Activated T-helper 1 cell treated with Interleukin-2 at 50 U/mL for 16 hours (primary cell): Measurements from ENCODE around the gene NUDCD3.
"Not testable (repeated sequence)": the region's sequence is repeated elsewhere in the genome, so short reads cannot be mapped to it uniquely, and the experiment has no call there.

Experiments used
- DNase-seq: peaks from one replicate; pipeline ENCODE4 v3.0.0-alpha.2; 2020; ENCODE audit warnings: low read depth

Gene NUDCD3

DNA sequence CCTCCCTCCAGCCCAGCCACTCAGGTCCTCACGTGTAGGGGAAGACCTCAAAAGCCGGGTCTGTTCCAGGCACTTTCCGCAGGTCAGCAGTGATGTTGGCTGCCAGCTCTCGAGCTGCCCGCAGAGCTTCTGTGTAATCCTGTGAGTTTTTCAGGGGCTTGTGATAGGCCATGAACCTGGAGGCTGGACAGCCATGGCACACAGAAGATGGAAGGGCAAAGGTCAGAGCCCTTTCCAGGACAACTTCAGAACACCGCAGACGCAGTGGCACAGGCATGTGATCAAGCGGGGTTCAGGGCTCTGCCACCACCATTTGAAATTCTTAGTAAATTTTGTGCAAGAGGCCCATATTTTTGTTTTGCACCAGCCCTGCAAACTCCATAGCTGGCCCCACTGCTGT lies 26.7 kb upstream of the NUDCD3 start:
- no peak for DNase-seq

GRCh38 chr7:44515590-44516268 lies 25.3 kb upstream of the NUDCD3 start:
- no peak for DNase-seq

- no peak for DNase-seq
Observed at GRCh38 chr7:44512736-44513135, 22.3 kb upstream of the NUDCD3 start.

GRCh38 chr7:44511863-44512468 lies 21.5 kb upstream of the NUDCD3 start:
- no peak for DNase-seq

DNA sequence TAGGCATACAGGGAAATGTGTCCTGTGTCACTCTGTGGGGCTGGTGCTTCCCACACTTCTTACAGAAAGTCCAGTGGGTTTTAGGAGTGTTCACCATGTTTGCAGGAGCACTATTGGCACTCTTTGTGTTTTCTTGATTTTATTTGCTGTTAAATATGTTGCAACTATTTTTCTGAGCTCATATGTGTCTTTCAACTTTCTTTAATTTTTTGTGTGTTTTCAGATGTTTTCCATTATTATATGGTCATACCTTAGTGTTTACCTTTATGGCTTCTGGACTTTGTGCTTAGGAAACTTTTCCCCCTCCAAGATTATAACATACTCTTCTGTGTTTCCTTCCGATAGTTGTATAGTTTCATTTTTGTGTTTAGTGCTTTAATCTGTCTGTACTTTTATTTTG lies 20.8 kb upstream of the NUDCD3 start:
- DNase-seq = no peak

DNA sequence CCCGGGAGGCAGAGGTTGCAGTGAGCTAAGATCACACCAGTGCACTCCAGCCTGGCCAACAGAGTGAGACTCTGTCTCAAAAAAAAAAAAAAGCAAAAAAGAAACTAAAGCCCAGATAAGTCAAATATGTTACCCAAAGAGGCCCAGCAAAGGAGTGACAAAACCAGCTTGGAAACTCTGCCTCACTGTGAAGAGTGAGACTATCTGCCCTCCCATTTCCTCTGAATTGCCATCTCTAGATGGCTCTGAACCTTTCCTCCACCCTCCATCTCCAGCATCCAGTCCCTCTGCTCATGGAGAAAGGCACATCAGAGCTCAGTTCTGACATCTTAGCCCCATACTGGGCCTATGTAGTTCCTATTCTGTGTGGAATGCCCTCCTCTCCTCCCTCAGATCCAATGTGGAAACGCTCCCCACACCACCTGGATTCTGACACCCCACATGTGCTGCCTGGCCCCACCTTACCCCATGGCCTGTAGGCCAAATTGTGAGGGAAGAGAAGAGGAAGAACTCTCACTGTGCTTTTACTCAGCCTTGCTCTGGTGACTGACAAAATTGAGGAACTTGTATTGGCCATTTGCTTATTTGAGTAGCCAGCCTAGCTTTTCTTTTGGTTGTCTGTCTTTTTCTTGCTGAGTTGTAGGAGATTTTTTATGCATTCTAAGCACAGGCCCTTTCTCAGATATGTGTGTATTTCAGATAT lies 18.0 kb upstream of the NUDCD3 start:
- DNase-seq = no peak

DNA sequence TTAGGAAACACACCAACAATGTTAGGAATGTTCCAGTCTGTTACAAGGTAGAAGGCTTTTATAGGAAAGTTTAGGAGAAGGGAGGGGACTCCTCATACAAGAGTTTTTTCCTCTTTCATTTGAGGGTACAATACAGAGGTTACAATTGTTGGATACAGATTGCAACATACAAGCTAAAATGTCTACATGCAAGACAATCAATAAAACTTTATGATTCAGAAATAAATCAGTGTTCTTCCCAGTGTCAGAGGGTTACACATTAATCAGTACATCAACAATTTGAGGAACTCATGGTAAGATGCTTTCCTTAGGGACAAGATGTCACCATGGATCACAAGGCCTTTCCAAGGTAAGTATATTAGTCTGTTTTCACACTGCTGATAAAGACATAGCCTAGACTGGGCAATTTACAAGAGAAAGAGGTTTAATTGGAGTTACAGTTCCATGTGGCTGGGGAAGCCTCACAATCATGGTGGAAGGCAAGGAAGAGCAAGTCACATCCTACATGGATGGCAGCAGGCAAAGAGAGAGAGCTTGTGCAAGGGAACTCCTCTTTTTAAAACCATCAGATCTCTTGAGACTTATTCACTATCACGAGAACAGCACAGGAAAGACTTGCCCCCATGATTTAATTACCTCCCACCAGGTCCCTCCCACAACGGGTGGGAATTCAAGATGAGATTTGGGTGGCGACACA lies 16.3 kb upstream of the NUDCD3 start:
- not testable (repeated sequence) for DNase-seq

DNA sequence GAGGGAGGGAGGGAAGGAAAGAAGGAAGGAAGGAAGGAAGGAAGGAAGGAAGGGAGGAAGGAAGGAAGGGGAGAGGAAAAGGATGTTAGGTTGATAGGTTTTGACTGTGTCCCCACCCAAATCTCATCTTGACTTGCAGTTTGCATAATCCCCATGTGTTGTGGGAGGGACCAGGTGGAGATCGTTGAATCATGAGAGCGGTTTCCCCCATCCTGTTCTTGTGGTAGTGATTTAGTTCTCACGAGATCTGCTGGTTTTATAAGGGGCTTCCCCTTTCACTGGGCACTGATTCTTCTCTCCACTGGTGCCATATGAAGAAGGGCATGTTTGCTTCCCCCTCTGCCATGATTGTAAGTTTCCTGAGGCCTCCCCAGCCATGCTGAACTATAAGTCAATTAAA lies 15.1 kb upstream of the NUDCD3 start:
- no peak for DNase-seq

- no peak for DNase-seq
Observed at GRCh38 chr7:44498230-44498954, 7.9 kb upstream of the NUDCD3 start.

DNA sequence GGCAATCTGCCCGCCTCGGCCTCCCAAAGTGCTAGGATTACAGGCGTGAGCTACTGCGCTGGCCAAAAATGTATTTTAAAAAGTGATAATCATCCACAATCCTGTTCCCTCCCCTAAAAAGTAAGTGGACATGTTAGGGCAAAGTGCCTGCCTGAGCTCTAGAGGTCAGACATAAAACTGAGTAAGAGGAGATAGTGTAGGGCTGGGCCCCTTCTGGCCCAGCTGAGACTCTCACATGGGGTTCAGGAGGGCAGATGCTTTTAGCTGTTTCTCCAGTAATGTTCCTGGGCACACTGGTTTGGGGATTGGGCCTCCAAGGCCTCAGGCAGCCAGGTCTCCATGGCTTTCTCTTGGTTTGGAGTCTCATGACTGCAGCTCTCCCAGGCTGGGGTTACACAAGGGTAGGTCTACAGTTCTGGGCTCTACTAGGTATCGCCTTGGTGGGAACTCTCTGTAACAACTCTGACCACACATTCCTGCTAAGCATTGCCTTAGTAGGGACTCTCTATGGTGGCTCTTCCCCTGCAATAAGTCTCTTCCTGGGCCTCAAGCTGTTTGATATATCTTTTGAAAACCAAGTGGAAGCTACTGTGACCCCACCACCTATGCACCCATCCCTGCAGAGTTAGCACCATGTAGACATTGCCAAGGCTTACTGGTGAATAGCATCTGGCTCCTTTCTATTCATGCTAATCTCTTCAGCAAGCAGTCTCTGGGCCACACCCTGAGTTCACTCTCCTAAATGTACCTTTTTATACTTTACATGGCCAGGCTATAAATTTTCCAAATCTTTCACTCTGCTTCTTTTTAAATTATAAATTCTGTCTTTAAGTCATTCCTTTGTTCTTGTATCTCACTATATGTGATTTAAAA lies 6.9 kb upstream of the NUDCD3 start:
- no peak for DNase-seq

DNA sequence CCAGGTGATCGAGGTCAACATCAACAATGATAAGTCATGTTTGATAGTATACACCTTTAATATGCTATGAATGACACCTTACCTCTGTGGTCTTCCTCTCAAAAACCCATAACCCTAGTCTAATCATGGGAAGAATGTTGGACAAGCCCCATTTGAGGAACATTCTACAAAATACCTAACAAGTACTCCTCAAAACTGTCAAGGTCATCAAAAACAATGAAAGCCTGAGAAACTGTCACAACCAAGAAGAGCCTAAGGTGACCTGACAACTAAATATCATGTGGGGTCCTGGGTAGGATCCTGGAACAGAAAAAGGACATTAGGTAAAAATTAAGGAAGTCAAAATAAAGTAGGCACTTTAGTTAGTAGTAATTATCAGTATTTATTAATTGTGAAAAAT lies 5.9 kb upstream of the NUDCD3 start:
- DNase-seq = no peak

DNA sequence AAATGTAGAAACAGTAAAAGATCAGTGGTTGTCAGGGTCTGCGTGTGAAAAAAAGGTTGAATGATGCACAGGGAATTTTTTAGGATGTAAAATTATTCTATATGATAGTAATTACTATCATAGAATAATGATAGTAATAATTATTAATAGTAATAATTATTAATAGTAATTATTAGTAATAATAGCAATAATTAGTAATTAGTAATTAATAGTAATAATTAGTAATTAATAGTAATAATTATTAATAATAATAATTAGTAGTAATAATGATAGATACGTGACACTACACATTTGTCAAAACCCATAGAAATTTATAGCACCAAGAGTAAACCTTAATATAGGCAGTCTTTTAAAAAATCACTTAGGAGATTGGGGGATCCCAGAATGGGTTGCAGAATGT lies 4.5 kb upstream of the NUDCD3 start:
- no peak for DNase-seq

GRCh38 chr7:44491229-44491628 lies 771 bp upstream of the NUDCD3 start:
- no peak for DNase-seq

DNA sequence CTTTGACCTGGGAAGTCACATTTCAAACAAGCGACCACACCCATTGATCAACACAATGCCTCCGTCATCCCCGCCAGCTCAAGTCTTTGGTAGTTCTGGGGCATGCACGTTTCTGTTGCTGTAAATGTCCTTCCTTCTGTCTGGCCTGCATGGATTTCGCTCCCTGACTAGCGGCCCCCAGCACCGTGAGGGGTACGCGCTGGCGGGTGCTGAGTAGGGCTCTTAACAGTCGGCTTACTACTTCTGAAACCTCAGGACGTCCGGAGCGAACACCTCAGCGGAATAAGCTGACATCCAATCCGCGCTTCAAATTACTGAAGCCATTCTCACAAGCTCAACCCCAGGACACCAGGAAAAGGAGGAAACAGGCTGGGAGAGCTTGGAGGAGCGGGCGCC lies 505 bp downstream of the NUDCD3 start:
- peak; percentile 21 for DNase-seq

DNA sequence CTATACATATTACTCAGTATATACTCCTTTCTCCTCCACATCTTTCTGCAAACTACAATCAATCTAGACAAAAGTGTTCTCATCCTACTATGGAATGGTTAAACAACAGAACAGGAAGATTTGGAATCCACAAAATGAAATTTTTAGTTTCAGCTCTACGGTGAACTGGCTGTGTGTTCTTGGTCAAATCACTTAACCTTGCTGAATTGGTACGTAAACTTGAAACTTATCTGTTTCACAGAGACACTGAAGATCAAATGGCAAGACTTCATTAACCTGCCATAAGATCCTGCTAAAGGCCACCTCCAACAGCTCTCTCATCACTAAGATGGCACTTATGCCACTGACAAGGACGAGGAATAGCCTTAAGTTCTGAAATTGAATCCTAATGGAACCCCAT lies 1.5 kb downstream of the NUDCD3 start:
- DNase-seq = no peak

- no peak for DNase-seq
Observed at GRCh38 chr7:44486693-44487092, 3.8 kb downstream of the NUDCD3 start.

GRCh38 chr7:44486001-44486400 lies 4.5 kb downstream of the NUDCD3 start:
- DNase-seq = no peak

- DNase-seq = no peak
Observed at GRCh38 chr7:44484482-44485313, 5.8 kb downstream of the NUDCD3 start.

- no peak for DNase-seq
Observed at GRCh38 chr7:44482502-44483485, 7.7 kb downstream of the NUDCD3 start.
